Lower lobe of right lung (tissue), 2 donors: ENCODE data around the gene KTN1. TPM values are rescaled to one million over a fixed set of nuclear protein-coding genes. Genes with fewer than 3 reads are reported as not detected.

Experiments
- ATAC-seq, 2 donors: fragments of 200-7000 bp; cut with Tn5 transposase; one replicate each; pipeline ENCODE4 v1.9.1; 2020 to 2022; ENCODE audit warnings: mild to moderate bottlenecking in 2 of 2, moderate library complexity in 2 of 2
- DNase-seq: peaks from one replicate; pipeline ENCODE4 v3.0.0-alpha.2; 2020
- H3K27ac ChIP-seq: fragments of 200-600 bp; one replicate; pipeline ENCODE4 v1.8.0; 2022
- H3K27me3 ChIP-seq: fragments of 200-600 bp; one replicate; pipeline ENCODE4 v1.8.0; 2022; ENCODE audit warnings: low read depth
- H3K36me3 ChIP-seq: fragments of 200-600 bp; one replicate; pipeline ENCODE4 v1.8.0; 2022; ENCODE audit warnings: mild to moderate bottlenecking
- H3K4me1 ChIP-seq: fragments of 200-600 bp; one replicate; pipeline ENCODE4 v1.8.0; 2022
- H3K4me3 ChIP-seq: fragments of 200-600 bp; one replicate; pipeline ENCODE4 v1.8.0; 2022; ENCODE audit warnings: mild to moderate bottlenecking
- H3K9me3 ChIP-seq: fragments of 200-600 bp; one replicate; pipeline ENCODE4 v1.8.0; 2022
- CTCF ChIP-seq: fragments of 200-600 bp; IDR thresholded peaks from one replicate; pipeline ENCODE4 v1.8.0; 2022; ENCODE audit warnings: antibody characterized with exemption, mild to moderate bottlenecking
- intact Hi-C: fragments of 100-400 bp; cut with DNase I; formaldehyde crosslinking; loops from one replicate; pipeline ENCODE4 v1.11.0; 2022
- total RNA-seq: library from RNA; stranded (reverse); fragmentation: NEBNext Ultra II Directional; extraction: Animal tissue kit (Norgen Biotek cat#: 25700); gene quantifications from one replicate; pipeline ENCODE4 v1.2.1, GENCODE V29; 2021
- donor health status: DM: no; HTN: yes; CAD: no; lungs with severe emphysema.

KTN1 gene
- total RNA-seq, 1 donor from 2014 or later, result 164 TPM

GRCh38 chr14:55577229-55577628, 2.8 kb upstream of the KTN1 start:
- no peak for DNase-seq
- H3K4me1 ChIP-seq, result peaks cover 19% of the 10 kb centered on the region
- no peak for TF ChIP-seq CTCF
- no peak for ATAC-seq
- no peak overlapping the region for H3K27ac ChIP-seq
- intact Hi-C loops, result no loop called here
- H3K4me3 ChIP-seq, result no peak overlapping the region
- H3K9me3 ChIP-seq, result no peaks in the 10 kb centered on the region
- no peaks in the 10 kb centered on the region for H3K36me3 ChIP-seq
- H3K27me3 ChIP-seq, result no peaks in the 10 kb centered on the region

DNA sequence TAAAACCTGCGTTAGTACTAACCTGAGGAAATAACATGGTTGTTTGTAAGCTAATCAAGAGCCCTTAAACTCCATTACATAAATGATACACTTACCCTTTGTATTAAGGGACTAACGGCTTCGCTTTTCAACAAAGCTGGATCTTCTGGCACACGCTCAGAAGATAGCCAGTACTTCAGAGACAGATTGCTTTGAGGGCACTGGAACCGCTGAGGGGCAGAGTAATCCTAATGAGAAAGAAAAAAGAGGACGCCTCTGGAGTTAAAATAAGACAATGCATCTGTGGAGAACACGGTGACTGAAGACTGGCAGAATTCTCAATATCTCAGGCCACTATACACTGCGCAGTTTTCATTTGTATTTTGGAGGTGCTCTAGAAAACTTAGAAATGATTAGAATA, 1.5 kb upstream of the KTN1 start:
- ATAC-seq, result no peak
- no peak for DNase-seq
- H3K27me3 ChIP-seq, result no peaks in the 10 kb centered on the region
- no peaks in the 10 kb centered on the region for H3K36me3 ChIP-seq
- H3K4me1 ChIP-seq, result peaks cover 32% of the 10 kb centered on the region
- no peak for TF ChIP-seq CTCF
- no peaks in the 10 kb centered on the region for H3K9me3 ChIP-seq
- H3K4me3 ChIP-seq, result peak overlapping the region; percentile 94
- H3K27ac ChIP-seq, result no peak overlapping the region
- intact Hi-C loops, result no loop called here

DNA sequence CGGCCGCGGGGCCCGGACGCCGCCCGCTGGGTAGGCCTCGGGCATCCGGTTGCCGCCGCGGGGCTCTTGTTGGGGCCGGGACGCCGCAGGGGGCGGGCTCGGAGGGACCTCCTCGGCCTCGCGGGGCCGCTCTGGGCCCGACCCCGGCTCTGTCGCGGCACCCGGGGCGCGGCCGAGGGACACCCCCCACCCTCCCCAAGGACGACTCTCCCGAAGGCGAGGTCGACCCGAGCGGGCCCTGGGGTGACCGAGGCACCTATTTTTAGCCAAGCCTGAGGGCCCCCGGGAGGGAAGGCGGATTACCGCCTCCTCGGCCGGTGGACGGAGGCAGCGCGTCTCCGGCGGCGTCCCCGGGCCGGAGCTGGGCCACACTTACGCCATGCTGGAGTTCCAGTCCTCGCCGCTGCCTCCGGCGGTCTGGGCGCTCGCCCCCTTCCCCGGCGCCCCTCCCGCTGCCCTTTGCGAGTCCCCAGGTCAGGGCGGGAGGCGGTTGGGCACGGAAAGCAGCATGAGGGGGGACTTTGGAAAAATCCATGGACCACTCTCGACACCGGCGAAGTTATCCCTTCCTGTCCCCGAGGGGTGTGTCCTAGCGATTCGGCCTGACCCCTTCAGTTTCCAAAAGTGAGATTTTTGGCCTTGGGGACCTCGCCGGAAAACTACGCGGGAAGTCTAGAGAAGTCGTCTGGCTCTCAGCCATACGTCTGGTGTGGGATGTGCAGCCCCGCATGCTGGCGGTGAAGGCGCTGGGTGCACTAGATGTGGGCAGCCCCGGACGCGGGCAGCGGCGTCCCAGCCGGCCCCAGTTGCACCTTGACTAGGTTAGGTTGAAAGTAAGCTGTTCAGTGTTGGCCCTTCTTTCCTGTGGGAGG, 699 bp downstream of the KTN1 start:
- peak; percentile 9 for TF ChIP-seq CTCF
- Histone ChIP-seq H3K27ac (peak overlapping the region; percentile 91), H3K27me3 (no peaks in the 10 kb centered on the region), H3K4me1 (peaks cover 52% of the 10 kb centered on the region), H3K4me3 (peak overlapping the region; percentile 94), H3K36me3 (no peaks in the 10 kb centered on the region), H3K9me3 (no peaks in the 10 kb centered on the region)
- ATAC-seq (peak; percentile 65 to 68), DNase-seq (peak; percentile 62)
- intact Hi-C loops, result no loop called here

- DNase-seq (no peak), ATAC-seq (peak in 1 of 2 donors; percentile 6)
- intact Hi-C loops, result no loop called here
- no peaks in the 10 kb centered on the region for H3K27me3 ChIP-seq
- TF ChIP-seq CTCF, result no peak
- no peaks in the 10 kb centered on the region for H3K9me3 ChIP-seq
- peak overlapping the region; percentile 94 for H3K4me3 ChIP-seq
- H3K36me3 ChIP-seq, result no peaks in the 10 kb centered on the region
- peak overlapping the region; percentile 91 for H3K27ac ChIP-seq
- peaks cover 58% of the 10 kb centered on the region for H3K4me1 ChIP-seq
Measured at GRCh38 chr14:55581342-55581771, 1.4 kb downstream of the KTN1 start.

DNA sequence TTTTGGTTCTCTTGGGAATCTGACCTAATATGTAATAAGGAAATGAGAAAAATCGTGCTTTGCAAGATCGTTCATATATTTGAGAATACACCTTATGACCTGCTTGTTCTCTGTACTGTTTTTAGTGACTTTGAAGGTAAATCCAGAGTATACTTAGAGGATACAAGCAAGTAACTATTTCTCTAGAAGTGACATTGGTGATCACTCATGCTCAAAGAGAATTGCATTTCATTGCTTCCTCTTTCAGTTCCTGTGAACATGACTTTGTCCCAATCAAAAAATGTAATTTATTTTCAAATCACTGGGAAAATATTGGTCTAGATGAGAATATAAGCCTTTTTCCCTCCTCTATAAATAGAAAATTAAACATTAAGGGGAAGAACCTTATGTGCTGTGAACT, 2.7 kb downstream of the KTN1 start:
- ATAC-seq (no peak), DNase-seq (no peak)
- H3K9me3 ChIP-seq, result no peaks in the 10 kb centered on the region
- H3K4me3 ChIP-seq, result no peak overlapping the region
- H3K4me1 ChIP-seq, result peaks cover 61% of the 10 kb centered on the region
- H3K36me3 ChIP-seq, result no peaks in the 10 kb centered on the region
- no peaks in the 10 kb centered on the region for H3K27me3 ChIP-seq
- no peak for TF ChIP-seq CTCF
- no peak overlapping the region for H3K27ac ChIP-seq
- intact Hi-C loops, result no loop called here
